HG02885 (cell line): ENCODE data around the gene ATP13A2.

Experiments used
- ATAC-seq: cut with Tn5 transposase; IDR thresholded peaks from one replicate; pipeline ENCODE4 v1.9.1; 2021; ENCODE audit warnings: mild to moderate bottlenecking; ENCODE audit not compliant: unreplicated experiment, poor library complexity

The ATP13A2 gene, protein sequence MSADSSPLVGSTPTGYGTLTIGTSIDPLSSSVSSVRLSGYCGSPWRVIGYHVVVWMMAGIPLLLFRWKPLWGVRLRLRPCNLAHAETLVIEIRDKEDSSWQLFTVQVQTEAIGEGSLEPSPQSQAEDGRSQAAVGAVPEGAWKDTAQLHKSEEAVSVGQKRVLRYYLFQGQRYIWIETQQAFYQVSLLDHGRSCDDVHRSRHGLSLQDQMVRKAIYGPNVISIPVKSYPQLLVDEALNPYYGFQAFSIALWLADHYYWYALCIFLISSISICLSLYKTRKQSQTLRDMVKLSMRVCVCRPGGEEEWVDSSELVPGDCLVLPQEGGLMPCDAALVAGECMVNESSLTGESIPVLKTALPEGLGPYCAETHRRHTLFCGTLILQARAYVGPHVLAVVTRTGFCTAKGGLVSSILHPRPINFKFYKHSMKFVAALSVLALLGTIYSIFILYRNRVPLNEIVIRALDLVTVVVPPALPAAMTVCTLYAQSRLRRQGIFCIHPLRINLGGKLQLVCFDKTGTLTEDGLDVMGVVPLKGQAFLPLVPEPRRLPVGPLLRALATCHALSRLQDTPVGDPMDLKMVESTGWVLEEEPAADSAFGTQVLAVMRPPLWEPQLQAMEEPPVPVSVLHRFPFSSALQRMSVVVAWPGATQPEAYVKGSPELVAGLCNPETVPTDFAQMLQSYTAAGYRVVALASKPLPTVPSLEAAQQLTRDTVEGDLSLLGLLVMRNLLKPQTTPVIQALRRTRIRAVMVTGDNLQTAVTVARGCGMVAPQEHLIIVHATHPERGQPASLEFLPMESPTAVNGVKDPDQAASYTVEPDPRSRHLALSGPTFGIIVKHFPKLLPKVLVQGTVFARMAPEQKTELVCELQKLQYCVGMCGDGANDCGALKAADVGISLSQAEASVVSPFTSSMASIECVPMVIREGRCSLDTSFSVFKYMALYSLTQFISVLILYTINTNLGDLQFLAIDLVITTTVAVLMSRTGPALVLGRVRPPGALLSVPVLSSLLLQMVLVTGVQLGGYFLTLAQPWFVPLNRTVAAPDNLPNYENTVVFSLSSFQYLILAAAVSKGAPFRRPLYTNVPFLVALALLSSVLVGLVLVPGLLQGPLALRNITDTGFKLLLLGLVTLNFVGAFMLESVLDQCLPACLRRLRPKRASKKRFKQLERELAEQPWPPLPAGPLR

DNA sequence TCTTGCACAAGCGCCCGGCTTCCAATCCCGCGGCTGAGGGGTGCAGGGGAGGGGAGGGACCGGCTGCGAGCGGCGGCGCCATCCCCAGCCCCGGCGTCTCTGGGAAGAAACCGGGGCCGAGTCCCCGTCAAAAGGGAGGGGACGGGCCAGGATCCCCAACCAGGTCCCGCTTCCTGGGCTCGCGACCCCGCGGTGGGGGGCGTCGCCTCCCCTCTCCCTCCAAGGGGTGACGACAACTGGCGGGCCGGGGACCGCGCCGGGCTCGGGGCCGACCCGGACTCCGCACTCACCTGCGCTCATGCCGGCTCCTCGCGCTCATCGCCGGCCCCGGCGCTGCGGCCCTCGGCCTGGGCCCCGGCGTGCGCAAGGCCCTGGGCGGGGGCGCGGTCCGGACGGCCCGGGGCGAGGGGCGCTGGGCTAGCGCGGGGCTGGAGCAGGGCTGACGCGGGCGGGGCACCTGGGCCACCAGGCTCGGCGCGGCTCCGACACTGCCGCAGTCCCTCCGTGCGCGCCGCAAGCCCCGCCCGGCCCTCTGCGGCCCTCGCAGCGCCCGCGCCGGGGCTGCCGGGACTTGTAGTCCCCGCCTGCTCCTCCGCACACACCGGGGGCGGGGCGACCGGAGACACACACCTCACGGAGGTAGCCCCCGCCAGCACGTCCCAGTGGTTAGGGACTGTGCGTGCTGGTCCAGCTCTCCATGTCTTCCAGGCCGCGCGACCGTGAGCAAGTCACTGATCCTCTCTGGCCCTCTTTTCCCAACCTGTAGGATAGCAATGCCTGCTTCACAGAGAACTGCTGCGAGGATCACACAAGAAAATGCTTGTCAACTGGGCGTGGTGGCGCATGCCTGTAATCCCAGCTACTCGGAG lies at the start of gene ATP13A2:
Gene ATP13A2, minus strand, starts transcription at position 490 of the 869 bp plus-strand sequence. Its CDS starts 190 bp downstream, at position 300.
- peak; percentile 85 for ATAC-seq

DNA sequence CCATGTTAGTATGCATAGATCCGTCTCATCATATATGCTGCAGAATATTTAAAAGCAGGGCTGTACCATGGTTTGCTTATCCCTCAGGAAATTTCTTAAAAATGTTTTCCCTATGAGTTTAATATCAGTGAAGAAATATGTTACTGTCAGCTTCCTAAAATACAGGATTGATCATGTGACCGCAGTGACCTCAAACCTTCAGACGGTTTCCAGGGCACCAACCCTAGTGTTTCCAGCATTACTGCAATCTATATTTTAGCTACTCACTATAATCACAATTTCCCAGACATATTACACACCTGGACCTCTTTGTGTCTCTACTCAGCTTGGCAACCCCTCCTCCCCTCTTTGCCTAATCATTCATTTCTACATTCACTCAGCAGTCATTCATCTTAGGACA lies 49.8 kb upstream of the ATP13A2 start:
- ATAC-seq, result no peak

DNA sequence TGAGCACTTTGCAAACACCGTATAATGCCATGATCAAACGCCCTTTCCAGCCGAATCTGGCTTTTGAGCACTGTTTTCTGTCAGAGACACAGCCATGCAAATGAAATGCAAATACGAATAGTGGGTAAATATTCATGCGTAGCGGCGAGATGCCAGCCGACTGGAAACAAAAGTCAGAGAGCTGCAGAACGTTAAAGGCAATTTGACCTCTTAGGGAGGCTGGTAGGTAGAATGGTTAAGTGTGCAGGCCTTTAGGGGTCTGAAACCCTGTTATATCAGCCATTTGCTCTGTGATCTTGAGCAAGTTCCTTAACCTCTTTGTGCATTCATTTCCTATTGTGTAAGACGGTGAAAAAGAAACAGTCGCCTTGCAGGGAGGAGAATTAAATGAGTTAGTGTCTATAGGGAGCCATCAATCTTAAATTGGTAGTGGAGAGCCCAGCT lies 48.6 kb upstream of the ATP13A2 start:
- no peak for ATAC-seq

DNA sequence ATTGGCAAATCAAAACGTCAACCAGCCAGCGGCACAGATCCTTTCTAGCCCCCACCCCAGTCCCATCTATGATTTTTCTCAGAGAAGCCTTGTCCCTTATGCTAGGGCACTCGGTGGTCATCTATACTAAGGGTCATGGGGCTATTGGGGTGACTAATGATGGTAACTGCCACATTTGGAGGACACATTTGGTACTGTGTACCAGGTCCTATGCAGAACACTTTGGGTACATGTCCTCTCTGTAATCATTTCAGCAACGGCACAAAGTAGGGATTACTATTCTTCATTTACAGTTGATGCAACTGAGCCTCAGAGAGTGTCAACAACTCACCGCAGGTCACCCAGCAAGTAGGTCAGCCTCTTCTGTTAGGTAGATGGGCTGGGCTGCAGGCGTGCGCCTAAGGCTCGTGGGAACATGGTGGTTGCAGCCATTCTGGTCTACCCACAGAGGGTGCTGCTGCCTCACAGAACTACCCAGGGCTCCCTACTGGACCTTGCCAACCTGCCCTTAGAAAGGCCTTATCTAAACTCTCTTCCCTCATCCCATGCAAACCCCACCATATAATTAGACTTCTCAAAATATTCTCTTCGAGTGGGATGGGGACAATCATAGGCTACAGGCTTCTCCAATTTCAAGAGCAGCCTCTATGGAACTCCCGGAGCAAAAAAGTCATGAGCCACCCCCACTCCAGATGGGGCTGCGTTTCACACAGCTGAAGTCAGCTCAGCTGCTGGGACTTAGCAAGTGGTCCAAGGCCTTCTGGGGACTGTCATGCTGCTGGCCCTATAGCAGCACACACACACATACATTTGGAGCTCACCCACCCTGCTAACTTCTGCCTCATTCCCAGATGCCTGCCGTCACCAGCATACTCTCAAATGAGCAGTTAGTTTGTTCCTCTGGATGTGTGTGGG lies 47.9 kb upstream of the ATP13A2 start:
- no peak for ATAC-seq

DNA sequence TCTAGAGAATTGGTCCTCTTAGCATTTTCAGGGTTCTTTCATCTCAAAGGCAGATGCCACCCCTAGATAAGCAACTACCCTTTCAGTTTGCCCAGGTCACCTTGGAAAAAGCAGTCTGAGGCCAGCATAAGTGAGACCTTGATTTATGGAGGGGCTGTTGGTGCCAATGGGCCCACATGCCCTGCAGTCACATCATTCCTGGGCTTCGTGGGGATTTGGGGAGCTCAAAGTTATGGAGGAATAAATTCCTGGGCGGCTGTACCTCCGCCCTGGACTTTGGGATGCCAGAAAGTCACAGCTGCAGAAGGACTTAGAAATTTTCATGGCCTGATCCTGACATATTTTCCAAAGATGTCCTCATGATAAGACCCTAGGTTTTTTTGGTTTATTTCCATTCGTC lies 44.8 kb upstream of the ATP13A2 start:
- no peak for ATAC-seq

DNA sequence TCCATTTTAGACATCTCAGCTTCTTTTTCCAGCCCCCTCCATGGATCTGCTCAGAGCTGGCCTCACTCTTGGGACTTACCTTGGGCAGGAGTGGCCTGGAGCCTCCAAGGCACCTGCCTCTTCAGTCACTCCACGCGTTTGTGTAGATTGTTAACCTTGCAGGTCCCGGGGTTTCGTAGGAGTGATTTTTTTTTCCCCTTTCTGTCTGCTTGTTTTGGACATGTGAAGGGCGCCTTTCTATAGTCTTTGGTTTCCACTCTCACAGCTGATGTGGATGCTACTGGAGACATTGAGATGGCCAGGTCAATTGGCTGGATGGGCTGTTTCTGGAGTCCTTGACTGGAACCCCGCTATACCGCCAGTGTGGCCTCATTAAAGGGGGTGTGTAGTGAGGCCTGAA lies 44.1 kb upstream of the ATP13A2 start:
- no peak for ATAC-seq

DNA sequence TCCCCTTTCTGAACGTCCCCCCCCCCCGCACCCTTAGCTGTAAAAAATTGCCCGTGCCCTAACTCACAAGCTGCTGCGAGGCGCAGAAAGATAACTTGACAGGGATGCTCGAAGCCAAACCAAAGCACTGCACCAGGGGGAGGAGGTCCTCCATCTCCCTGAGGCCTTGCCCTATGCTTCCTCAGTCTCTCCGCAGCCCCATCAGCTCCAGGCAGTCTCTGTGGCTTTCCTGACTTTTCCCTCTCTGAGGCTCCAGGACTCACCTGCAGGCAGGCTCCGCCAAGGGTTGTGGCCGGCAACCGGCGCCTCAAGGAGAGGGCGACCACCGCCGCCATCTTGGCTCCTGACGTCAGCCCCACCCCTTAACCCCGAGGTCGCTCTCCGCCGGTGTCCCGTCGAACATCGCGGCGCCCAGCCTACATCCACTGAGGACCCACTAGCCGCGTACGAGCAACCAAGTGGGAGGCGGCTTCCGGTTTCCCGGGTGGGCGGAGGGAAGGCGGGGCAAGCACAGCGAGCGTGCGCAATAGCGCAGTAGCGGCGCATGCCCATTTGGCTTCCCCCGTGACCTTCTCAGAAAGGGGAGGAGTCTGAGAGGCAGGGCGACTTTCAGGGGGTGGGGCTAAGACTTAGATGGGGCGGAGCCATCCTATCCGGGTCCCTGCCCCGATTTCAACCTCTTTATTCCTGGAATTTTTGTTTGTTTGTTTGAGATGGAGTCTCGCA lies 42.1 kb upstream of the ATP13A2 start, which contains the start of gene SDHB:
Gene SDHB, minus strand, starts transcription at position 348 of the 726 bp plus-strand sequence. Its CDS starts 13 bp downstream, at position 335.
- peak; percentile 98 for ATAC-seq

DNA sequence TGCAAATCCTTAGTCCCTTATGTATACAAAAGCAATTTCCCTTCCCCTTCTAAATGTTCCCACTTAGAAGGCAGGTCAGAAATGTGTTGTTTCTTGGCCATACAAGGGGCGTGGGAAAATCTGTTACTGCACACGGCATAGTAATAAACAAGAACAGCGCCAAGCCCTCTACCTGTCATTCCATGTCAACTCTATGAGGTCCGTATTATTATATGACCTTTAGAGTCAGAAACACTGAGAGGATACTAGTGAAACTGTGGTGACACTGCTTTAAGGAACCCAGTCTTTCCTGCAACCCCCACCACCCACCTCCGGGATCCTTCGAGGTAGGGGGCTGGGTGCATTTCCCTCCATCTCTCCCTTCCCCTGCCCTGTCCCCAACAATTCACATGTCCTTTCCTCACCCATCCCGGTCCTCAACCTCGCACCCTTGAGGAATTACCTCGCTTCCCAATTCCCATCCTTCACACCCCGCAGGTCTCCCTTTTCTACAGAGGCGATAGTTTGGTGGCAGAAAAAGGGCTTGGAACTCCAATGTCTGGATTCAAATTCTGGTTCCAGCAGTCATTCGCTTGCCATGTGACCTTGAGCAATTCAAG lies 41.5 kb upstream of the ATP13A2 start:
- ATAC-seq, result no peak

DNA sequence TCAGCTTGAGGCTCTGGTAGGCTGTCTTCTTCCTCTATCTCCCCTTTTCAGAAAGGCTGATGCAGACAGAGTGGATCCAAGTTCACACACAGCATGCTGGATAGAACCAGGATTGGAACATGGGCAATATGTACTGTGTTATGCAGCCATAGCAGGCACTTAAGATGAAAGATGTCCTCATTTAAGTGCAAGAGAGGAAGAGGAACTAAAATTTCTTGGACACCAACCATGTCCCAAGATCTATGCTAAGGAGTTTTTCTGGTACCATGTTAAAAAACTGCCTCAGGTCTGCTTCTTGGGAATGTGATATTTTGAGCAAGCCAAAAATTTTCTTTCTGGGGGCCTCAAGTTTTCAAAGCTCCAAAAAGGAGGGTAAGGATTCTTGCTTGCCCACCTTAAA lies 40.9 kb upstream of the ATP13A2 start:
- ATAC-seq, result no peak

DNA sequence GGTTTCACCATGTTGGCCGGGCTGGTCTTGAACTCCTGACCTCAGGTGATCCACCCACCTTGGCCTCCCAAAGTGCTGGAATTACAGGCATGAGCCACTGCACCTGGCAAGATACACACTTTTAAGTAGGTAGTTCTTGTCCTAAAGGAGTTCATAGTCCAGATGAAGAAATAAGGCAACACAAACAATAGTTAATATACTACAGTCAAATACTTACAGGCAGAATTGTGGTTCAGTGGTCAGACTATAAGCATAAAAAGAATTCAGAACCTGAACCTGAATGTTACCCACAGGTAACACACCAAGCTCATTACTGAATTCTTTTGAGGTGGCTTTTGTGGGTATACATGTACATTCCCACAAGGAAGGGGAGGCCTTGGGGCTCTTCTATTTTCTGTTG lies 40.3 kb upstream of the ATP13A2 start:
- ATAC-seq, result no peak

DNA sequence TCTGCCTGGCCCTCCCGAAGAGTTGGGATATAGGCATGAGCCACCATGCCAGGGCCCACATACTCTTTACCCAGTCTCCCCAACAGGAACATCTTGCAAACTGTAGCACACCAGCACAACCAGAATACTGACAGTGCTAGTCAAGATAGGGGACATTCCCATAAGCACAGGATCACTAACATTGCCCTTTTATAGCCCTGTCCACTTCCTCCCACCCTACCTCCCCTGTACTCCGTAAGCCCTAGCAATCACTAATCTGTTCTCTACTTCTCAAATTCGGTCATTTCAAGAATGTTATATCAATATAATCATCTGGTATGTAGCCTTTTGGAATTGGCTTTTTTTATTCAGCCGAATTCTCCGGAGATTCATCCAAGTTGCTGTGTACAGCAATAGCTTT lies 36.2 kb upstream of the ATP13A2 start:
- ATAC-seq, result no peak

DNA sequence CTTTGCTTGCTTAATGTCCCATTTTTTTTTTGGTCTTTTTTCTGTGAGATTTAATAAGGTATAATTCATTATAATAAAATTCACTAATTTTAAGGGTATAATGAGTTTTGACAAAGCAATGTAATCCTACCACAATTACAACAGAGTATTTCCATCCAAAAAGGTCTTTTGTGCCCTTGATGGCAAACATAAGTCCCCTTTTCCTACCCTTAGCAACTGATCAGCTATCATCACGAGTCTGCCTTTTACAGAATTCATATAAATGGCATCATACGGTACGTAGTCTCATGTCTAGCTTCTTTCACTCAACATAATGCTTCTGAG lies 34.6 kb upstream of the ATP13A2 start:
- ATAC-seq, result no peak

DNA sequence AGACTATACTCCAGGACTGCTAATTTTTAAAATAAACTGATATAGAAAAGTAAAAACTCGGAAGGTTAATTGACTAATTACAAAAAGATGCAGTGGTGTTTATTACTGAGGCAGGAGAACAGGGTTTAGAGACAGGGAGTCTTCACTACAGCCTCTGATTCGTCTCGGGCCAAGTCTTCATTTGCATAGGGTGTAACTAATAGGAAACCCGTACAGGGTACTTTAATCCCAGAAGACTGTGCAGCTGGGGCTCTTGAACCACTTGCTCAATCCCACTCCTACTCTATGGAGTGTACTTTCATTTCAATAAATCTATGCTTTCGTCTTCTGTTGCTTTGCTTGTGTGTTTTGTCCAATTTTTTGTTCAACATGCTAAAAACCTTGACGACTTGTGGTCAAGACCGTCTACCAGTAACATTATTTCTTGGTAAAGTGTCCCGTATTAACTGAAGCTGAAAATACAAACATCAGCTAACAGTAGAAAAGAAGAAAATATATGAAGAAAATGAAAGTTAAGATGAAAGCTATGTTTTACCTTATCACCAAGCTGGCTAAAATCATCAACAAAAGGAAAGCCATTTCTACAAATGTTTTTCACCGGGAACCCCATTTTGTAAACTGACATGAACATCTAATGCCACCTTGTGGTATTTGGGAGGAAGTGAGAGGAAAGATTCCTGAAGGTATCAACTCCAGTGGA lies 34.1 kb upstream of the ATP13A2 start:
- no peak for ATAC-seq

DNA sequence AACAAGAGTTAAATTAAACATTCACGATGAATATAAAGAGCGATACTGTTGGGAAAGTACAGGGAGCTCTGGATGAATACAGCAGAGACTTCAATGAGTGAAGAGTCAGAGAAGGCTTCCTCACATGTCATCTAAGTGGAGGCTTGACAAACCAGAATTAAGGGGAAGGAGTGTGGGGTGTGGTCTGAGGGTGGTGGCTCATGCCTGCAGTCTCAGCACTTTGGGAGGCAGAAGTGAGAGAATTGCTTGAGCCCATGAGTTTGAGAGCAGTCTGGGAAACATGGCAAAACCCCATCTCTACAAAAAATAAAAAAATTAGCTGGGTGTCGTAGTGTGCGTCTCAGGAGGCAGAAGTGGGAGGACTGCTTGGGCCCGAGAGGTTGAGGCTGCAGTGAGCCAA lies 33.4 kb upstream of the ATP13A2 start:
- ATAC-seq, result no peak

DNA sequence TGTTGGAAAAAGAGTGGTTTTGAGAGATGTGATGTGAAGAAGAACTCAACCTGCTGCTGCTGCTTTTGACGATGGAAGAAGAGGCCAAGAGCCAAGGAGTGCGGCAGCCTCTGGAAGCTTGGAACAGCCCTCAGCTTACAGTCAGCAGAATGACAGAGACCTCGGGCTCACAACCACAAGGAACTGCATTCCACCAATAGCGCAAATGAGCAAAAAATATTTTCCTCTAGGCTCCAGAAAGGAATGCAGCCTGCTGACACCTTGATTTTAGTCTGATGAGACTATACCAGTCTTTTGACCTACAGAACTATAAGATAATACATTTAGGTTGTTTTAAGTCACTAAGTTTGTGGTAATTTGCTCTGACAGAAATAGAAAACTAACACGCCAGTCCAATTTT lies 31.9 kb upstream of the ATP13A2 start:
- no peak for ATAC-seq

DNA sequence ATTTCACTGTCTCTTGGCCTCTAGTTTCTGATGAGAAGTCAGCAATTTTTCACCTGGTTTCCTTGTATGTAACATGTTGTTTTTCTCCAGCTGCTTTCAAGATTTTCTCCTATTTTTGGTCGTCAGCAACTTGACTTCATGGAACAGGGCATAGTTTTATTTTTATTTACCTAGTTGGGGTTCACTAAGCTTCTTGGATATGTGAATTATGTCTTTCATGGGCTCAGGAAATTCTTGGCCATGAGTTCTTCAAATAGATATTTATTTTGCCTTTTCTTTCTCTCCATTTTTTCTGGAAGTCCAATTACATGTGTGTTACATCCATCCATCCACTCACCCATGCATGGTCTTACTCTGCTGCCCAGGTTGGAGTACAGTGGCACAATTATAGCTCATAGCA lies 28.4 kb upstream of the ATP13A2 start:
- ATAC-seq, result no peak

DNA sequence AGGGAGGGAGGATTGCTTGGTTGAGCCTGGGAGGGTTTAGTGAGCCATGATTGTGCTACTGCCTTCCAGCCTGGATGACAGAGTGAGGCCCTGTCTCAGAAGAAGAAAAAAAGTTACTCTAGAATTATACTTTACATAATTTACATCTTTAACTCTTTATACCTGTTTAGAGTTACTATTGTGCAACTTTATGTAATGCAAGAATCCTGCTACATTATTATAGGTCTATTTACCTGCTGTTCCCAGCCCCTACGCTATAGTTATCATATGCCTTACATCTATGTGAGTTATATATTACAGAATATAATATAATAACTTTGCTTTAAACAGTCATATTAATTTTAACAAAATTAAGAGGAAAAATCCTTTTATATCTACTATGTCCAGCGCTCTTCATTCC lies 27.8 kb upstream of the ATP13A2 start:
- no peak for ATAC-seq
